GM23338 (cell line): ENCODE measurements around the gene MFSD2B. TPM values are rescaled to one million over a fixed set of nuclear protein-coding genes. Genes with fewer than 3 reads are reported as not detected.

ENCODE experiments used
- ATAC-seq: fragments of 200-7000 bp; cut with Tn5 transposase; 3 replicates; pipeline ENCODE4 v1.9.1; 2020
- DNase-seq: peaks from one replicate; pipeline ENCODE4 v3.0.0-alpha.2; 2015; ENCODE audit warnings: low spot score
- H2AFZ ChIP-seq: fragments of 200-600 bp; sonication (generic); 2 replicates; pipeline ENCODE4 v1.8.0; 2016; ENCODE audit warnings: antibody characterized with exemption, mild to moderate bottlenecking, moderate library complexity
- H3F3A ChIP-seq: fragments of 200-600 bp; sonication (generic); replicated peaks from 2 replicates; pipeline ENCODE4 v1.8.0; 2017; ENCODE audit warnings: antibody characterized with exemption, mixed run types, low read depth
- H3K27ac ChIP-seq: fragments of 200-600 bp; sonication (generic); 2 replicates; pipeline ENCODE4 v1.6.1; 2016; ENCODE audit warnings: low read depth
- H3K27me3 ChIP-seq: fragments of 200-600 bp; sonication (generic); 2 replicates; pipeline ENCODE4 v1.8.0; 2016; ENCODE audit warnings: mild to moderate bottlenecking, mixed run types, moderate library complexity; ENCODE audit not compliant: insufficient read depth
- H3K36me3 ChIP-seq: fragments of 200-600 bp; sonication (generic); 2 replicates; pipeline ENCODE4 v1.8.0; 2016; ENCODE audit warnings: mild to moderate bottlenecking; ENCODE audit not compliant: insufficient read depth
- H3K4me1 ChIP-seq: fragments of 200-600 bp; sonication (generic); 2 replicates; pipeline ENCODE4 v1.8.0; 2016; ENCODE audit warnings: mild to moderate bottlenecking, moderate library complexity; ENCODE audit not compliant: insufficient read depth
- H3K4me2 ChIP-seq: fragments of 200-600 bp; sonication (generic); 2 replicates; pipeline ENCODE4 v1.7.1; 2017; ENCODE audit warnings: mixed run types
- H3K4me3 ChIP-seq: fragments of 200-600 bp; sonication (generic); 2 replicates; pipeline ENCODE4 v1.6.1; 2016; ENCODE audit warnings: mixed run types
- H3K79me2 ChIP-seq: fragments of 200-600 bp; sonication (generic); replicated peaks from 2 replicates; pipeline ENCODE4 v1.8.0; 2017; ENCODE audit warnings: mild to moderate bottlenecking; ENCODE audit not compliant: insufficient read depth
- H3K9me2 ChIP-seq: fragments of 200-600 bp; sonication (generic); 2 replicates; pipeline ENCODE4 v1.8.0; 2017; ENCODE audit not compliant: insufficient read depth
- H4K20me1 ChIP-seq: fragments of 200-600 bp; sonication (generic); replicated peaks from 2 replicates; pipeline ENCODE4 v1.8.0; 2017; ENCODE audit warnings: mild to moderate bottlenecking; ENCODE audit not compliant: insufficient read depth
- H3K27ac Mint-ChIP-seq: 2 replicates; pipeline ENCODE4 v1.8.0; 2020; ENCODE audit warnings: inconsistent platforms, mild to moderate bottlenecking, moderate library complexity, mixed read lengths
- H3K27me3 Mint-ChIP-seq: 3 replicates; pipeline ENCODE4 v1.8.0; 2022; ENCODE audit warnings: low read depth, mild to moderate bottlenecking, moderate library complexity, mixed read lengths, inconsistent platforms; ENCODE audit not compliant: insufficient read depth, poor library complexity
- H3K36me3 Mint-ChIP-seq: 3 replicates; pipeline ENCODE4 v1.8.0; 2021; ENCODE audit warnings: low read depth, mild to moderate bottlenecking, inconsistent platforms, moderate library complexity, mixed read lengths
- H3K4me1 Mint-ChIP-seq: 3 replicates; pipeline ENCODE4 v1.8.0; 2020; ENCODE audit warnings: mild to moderate bottlenecking, inconsistent platforms, mixed read lengths
- H3K4me3 Mint-ChIP-seq: 3 replicates; pipeline ENCODE4 v1.8.0; 2021; ENCODE audit warnings: moderate library complexity, mild to moderate bottlenecking, inconsistent platforms, mixed read lengths
- H3K9me3 Mint-ChIP-seq: 3 replicates; pipeline ENCODE4 v1.8.0; 2020; ENCODE audit warnings: moderate library complexity, mild to moderate bottlenecking, inconsistent platforms, mixed read lengths
- CTCF ChIP-seq, 2 experiments: fragments of 200-600 bp in 1 of 2; sonication (generic) in 1 of 2; conservative IDR thresholded peaks; 2 replicates each; pipeline versions ENCODE4 v1.5.1 to v1.6.1; 2016 to 2017; ENCODE audit warnings: antibody characterized with exemption in 2 of 2, low read depth in 2 of 2, mild to moderate bottlenecking in 2 of 2, moderate library complexity in 1 of 2
- EZH2 ChIP-seq: fragments of 200-600 bp; sonication (generic); IDR thresholded peaks from one replicate; pipeline ENCODE4 v1.8.0; 2017; ENCODE audit warnings: antibody characterized with exemption, mild to moderate bottlenecking, low read depth; ENCODE audit not compliant: unreplicated experiment
- EZH2phosphoT487 ChIP-seq: fragments of 200-600 bp; sonication (generic); IDR thresholded peaks from one replicate; pipeline ENCODE4 v1.8.1; 2018; ENCODE audit warnings: antibody characterized with exemption; ENCODE audit not compliant: unreplicated experiment
- JUNB ChIP-seq: IDR thresholded peaks from one replicate; pipeline ENCODE4 v1.6.1; 2016; ENCODE audit warnings: antibody characterized with exemption; ENCODE audit not compliant: unreplicated experiment
- ZNF462 ChIP-seq: fragments of 250-450 bp; sonication (Bioruptor Pico); IDR thresholded peaks from 2 replicates; pipeline ENCODE4 v1.5.0; 2020; ENCODE audit warnings: mild to moderate bottlenecking, moderate library complexity
- polyA plus RNA-seq: library from polyadenylated mRNA; unstranded; fragments of >200 nt; fragmentation: Nextera tagmentation; extraction: Ambion mirVana; gene quantifications from 2 replicates; pipeline ENCODE4 v1.2.1, GENCODE V29; 2016
- total RNA-seq: library from RNA; depleted of rRNA; stranded (reverse); fragments of >200 nt; shearing (Covaris generic); gene quantifications from 2 replicates; pipeline ENCODE4 v1.2.3, GENCODE V29; 2014

The MFSD2B gene
- total and polyA plus RNA-seq, 2 experiments from 2014 or later, result 0.21 to 2.3 TPM

DNA sequence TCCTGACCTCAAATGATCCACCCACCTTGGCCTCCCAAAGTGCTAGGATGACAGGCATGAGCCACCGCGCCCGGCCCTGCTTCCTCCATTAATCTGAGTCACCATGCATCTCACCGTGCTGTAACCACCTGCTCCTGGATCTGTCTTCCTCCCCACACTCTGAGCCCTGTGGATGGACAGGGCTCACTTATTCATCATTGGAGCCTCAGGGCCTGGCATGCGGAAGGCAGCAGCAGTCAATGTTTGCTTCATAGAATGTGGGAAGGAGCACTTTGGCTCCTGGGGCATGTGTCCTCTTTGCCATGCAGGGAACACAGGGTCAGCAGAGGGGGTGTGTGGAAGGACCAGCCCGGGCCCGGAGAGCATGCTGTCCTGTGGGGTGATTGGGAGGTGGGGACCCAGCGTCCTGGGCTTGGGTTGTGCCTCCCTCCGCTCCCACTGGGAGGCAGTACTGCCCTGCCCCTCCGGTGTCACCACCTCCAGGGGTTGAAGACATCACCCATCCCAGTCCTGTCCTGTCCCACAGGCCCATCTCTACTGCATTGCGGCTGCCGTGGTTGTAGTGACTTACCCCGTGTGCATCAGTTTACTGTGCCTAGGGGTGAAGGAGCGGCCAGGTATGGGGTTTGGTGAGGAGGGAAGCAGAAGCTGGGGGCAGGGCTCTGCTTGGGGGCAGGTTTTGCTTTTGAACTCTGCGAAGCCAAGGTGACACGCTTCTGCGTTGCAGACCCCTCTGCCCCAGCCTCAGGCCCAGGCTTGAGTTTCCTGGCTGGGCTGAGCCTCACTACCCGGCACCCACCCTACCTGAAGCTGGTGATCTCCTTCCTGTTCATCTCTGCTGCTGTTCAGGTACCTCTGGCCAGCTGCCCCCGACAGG is 11.5 kb downstream of the MFSD2B start:
- TF ChIP-seq EZH2 (no peak), ZNF462 (CRISPR knock-in tag) (peak; percentile 25; the same call in 1 of the 2 replicates), JUNB (no peak), CTCF (conservative IDR thresholded peaks at IDR 0.05; ENCODE audit: low read depth in 2 of 2) (peak; percentile 66 to 98), EZH2phosphoT487 (no peak)
- H3K27me3 Mint-ChIP-seq, result peaks cover 22% of the 10 kb centered on the region
- Histone ChIP-seq H3K4me2 (no peak overlapping the region), H3K4me3 (no peak overlapping the region), H3K4me1 (peaks cover 30% of the 10 kb centered on the region), H3K27ac (0 out of 2 replicates have a peak overlapping the region, but pooled peaks have one; percentile 26), H3K79me2 (0 out of 2 replicates have a peak, but pooled peaks cover 5% of the 10 kb centered on the region), H4K20me1 (no peaks in the 10 kb centered on the region), H3K27me3 (no peaks in the 10 kb centered on the region), H3K36me3 (no peaks in the 10 kb centered on the region), H3K9me2 (no peaks in the 10 kb centered on the region), H3F3A (no peaks in the 10 kb centered on the region), H2AFZ (no peak overlapping the region)
- H3K4me3 Mint-ChIP-seq, result no peak overlapping the region
- peak; percentile 87 for DNase-seq
- peaks cover 39% of the 10 kb centered on the region for H3K36me3 Mint-ChIP-seq
- H3K4me1 Mint-ChIP-seq, result peaks cover 50% of the 10 kb centered on the region
- peaks cover 3% of the 10 kb centered on the region; the same call in 2 of the 3 replicates for H3K9me3 Mint-ChIP-seq
- peak overlapping the region; percentile 71 for H3K27ac Mint-ChIP-seq
- peak; percentile 86 for ATAC-seq
